Activated CD4-positive, CD25-positive, alpha-beta regulatory T cell treated with anti-CD3 and anti-CD28 coated beads, Interleukin-2, amount 50 U/mL, for 72 hours (primary cell): Measurements from ENCODE around the gene KRT7.
"Not testable (repeated sequence)": the region's sequence is repeated elsewhere in the genome, so short reads cannot be mapped to it uniquely, and the experiment has no call there.

Source experiments
- DNase-seq: peaks from one replicate; pipeline ENCODE4 v3.0.0; 2021

The KRT7 gene

DNA sequence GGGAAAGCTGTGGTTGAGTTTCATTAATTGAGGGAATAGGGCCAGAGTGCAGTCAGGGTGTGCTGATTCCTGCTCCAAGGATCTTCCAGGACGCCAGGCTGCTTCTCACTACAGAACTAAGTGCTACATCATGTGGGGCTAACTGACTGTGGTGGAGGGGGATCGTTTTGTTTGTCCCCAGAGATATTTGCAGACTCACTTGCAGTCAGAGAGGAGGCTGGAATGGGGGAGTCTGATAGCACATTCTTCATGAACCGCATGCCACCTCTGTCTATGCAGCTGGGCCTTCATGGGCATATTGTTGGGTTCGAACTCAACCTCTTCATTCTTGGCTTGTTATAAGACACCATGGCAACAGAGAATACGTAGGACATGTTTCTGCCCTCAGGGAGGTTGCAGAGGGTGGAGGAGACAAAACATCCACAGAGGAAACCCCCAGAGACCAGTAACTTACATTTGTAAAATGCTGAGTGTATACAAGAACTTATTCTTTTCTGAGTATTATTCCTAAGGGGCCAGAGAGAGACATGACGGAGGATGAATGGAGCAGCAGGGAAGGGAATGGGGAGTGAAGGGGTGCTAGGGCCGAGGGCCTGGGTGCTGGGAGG is 13.0 kb downstream of the KRT7 start:
- no peak for DNase-seq

DNA sequence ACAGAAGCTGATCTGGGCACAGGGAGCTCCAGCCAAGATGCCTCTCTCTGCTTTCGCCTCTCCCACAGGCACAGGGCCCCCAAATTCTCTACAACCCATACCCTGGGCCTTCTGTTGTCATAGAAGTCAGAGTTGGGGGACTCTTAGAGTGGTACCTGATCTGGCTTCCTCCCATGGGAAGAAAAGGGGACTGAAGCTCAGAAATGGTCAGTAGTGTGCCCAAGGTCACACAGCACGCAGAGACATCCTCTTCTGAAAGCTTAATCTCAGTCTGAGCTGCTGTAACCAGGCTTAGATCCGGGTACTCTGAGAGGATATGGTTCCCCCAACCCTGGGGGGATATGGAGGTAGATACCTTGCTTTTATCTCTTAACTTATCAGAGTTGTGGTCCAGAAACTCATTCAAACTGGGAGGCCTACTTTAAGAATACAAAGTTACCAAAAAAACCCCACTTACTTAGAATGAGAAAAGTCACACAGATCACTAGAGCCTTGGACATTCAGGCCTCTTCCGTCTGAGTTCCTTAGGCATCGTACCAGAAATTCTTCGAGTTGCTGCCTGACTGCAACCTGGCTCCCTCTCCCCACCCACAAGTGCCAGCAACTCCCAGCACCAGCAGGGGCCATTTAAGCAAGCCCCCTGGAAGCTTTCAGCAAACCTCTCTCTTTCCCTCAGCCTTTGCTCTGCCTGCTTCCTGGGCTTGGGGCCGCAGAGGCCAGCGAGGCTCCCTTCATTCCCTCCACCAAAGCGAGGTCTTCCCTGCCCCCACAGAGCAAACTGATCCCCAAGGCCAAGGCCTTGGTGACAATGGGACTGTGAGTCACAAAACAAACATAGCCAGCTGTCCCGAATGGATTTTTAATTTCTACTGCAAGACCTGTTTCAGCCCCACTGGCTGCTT is 13.9 kb downstream of the KRT7 start:
- no peak for DNase-seq

DNA sequence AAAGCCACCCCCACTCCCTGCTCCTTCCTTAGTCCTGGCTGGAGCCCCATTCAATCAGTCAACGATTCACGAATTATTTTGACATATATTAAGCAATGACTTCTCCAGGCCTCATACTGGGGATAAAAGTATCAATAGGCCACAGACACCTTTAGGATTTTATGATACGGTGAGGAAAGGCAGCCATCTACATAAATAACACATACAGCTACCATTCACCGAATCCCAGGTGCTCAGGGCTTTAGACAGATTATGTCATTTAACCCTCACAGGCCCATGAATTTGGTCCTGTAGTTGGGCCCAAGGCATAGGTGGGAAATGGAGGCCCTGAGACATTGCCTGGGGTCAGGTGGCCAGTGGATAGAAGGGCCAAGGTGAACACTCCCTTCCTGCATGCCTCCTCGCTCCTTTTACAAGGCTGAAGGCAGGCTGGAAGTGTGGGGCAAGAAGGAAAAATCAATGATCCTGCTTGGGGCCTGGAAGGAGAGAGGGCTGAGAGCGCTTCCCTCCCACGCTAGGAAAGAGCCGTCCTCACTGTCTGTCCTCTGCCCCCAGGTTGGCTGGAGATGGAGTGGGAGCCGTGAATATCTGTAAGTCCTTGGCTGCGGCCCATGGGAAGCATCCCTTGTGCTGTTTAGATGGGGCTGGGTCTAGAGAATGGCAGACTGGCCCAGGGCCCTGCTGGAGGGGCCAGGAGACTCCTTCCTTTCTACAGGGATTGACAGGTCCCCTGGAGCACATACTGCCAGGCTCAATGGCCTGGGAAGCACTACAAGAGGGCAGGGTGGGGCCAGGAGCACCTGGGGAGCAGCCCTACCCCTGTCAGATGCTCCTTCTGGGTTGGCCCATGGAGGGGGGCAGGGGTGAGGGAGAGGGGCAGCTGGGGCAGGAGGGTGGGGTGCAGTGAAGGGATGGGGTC is 14.8 kb downstream of the KRT7 start:
- no peak for DNase-seq

DNA sequence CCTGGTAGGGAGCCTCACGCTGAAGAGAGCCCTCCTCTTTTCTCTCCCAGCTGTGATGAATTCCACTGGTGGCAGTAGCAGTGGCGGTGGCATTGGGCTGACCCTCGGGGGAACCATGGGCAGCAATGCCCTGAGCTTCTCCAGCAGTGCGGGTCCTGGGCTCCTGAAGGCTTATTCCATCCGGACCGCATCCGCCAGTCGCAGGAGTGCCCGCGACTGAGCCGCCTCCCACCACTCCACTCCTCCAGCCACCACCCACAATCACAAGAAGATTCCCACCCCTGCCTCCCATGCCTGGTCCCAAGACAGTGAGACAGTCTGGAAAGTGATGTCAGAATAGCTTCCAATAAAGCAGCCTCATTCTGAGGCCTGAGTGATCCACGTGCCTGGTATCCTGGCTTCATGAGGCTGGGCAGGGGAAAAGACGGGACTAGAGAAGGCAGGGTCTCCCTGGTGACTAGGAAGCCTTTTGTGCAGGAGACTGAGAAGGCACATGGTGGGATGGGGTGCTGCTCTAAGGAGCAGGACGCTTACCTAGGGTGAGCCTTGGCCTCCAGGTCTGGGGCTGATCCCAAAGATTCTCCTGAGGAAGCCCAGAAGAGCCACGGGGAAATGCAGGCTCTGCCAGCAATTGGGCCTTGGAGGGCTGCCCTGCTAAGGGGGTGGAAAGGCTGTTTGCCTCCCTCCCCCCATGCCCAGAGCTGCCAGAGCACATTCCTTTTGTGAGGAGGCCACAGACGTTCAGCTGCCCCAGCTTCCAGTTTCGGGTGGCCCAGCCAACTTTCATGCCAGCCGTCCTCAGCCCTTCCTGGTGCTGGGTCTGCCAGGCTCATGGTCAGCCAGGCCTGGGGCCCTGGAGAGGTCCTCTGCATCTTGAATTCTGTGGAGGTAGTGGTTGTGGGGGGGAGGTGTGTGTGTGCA is 15.8 kb downstream of the KRT7 start:
- no peak for DNase-seq

DNA sequence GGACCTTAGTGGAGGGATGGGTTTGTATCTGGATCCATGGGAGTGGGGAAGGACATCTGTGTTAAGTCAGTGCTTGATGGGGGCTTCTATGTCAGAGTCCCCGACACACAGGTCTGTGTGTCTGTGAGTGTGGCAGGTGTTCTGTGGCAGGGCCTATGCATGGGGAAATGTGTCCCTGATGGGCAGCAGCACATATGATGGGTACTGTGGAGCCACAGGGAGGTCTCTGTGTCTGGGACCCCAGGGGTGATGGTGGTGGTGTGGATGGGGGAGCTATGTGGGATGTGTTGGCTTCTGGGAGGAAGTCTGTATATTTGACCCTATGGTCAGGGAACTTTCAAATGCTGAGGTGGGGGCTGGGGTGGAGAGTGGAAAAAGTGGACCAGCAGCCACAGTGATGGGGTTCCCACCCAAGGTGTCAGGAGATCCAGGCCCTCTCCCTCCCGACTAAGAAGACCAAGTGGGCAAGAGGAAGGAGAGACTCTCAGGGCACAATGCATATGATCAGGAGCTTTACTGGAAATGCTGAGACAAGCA is 16.5 kb downstream of the KRT7 start:
- DNase-seq, result no peak

DNA sequence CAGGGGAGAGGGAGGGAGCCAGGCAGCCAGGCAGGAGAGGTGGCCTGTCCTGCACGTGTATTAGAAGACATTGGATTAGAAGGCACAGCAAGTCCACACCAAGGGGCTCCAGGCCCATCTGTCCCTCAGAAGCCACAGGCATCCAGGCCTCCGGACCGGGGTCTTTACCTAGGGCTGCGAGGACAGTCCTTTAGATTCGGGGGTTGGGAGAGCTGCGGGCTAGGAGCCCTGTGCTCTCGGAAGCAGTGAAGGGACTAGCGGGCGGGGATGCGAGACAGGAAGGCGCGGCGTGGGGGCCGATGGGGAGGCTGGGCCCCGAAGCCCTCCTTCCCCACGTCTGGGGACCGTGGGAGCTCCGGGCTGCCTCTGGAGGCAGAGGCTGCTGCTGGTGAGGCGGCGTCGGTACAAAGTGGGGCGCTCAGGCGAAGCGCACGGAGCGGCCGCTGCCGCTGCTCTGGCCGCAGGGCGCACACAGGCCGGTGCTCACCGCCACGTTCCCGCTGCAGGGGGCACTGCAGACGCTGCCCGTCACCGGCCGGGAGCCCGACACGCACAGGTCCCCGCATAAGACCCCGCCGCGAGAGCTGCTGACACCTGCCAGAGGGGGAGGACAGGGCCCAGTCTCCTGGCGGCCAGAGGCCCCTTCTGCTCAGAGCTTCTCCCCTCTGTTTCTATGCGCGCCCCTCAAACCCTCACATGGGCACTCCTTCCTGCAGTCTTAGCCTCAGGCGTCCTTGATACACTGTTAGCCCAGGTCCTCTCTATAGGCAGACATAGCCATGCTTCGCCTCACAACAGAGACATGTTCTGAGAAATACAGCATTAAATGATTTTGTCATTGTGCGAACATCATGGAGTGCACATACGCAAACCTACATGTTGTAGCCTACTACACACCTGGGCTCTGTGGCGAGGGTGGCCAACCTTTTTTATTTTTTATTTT is 17.3 kb downstream of the KRT7 start:
- DNase-seq, result no peak

DNA sequence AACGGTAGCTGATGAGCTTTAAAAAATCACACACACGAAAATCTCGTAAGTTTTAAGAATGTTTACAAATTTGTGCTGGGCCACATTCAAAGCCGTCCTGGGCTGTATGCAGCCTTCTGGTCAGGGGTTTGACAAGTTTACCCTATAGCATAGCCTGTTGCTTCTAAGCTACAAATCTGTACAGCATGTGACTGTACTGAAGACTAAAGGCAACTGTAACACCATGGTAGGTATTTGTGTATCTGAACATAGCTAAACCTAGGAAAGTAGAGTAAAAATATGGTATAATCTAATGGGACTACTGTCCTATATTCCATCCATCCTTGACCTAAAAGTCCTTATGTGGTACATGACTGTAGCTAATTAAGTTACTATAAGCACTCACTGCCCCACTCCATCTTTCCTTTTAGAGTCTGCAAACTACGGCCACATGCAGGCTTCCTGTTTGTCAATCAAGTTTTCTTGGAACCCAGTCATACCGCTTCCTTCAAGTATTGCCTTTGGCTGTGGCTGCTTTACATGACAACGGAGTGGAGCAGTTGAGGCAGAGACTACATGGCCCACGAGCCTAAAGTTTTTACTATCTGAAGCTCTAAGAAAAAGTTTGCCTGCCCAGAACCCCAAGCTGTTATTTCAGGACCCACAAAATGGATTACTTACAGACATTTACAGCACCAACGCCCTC is 18.5 kb downstream of the KRT7 start:
- DNase-seq, result no peak

DNA sequence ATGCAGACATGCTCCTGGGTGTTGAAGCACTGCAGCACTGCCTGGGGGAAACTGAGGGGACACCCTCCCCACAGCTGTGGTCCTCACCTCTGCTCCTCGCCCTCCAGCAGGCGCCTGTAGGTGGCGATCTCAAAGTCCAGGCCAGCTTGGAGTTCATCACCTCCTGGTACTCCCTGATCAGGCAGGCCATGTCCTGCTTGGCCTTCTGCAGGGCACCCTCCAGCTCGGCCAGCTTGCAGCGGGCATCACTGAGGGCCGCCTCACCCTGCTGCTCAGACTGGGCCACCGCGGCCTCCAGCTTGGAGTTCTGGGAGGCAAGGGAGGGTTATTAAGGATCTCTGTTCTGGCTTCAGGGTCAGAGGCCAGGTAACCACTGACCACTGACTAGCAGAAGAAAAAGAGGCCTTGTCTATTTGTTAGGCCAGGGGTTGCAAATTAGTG is 19.2 kb downstream of the KRT7 start:
- not testable (repeated sequence) for DNase-seq

DNA sequence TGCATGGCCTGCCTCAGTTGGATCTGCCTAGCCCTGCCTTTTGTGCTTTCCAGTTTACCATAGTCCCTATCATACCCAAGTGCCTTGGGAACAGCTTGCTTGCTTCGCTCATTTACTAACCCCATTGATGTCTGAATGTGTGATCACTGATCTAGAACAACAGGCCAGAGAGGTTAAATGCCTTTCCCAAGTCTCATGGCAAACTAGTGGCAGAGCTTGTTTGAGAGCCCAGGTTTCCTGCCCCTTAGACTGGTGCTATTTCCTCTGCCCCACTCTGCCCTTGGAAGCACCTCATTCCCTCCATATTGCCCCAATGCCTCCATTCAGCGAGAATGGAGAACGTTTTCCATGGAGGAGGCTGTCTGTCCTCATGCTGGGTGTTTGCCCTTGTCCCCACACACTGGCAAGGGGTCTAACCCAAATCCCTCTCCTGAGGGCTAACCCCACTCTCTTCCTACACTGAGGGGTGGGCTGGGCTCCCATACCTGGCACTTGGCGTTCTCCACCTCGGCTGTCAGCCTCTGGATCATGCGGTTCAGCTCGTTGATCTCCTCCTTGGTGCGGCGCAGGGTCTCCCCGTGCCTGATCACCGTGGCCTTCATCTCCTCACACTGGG is 19.8 kb downstream of the KRT7 start:
- DNase-seq, result no peak

DNA sequence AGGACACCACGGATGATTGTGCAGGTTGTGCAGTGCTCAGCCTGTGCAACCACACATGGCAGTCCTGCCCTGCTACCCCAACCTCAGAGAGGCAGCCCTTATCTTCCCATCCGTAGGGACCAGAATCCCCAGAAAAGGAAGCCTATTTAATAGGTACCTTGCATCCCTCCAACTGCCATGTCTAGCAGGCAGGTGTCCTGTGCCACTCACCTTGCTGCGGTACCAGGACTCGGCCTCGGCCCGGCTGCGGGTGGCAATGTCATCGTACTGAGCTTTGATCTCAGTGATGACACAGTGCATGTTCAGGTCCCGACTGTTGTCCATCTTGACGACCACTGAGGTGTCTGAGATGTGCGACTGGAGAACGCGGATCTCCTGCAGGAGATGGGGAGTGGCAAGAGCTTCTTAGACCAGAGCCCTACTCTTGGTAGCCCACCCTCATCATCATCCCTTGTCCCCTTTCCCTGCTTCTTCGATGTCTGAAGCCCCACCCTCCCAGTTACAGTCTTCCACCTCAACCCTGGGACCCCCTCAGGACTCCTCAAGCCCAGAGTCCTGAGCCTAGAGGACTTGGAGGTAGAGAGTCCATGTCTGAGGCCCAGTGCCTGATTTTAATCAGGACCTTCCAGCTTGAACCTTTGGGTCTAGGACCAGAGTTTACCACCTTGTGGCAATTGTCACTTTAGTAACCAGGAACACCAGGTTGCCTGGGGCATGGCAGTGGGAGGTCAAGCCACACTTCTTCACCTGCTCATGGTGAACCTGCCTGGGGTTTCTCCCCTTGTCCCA is 20.5 kb downstream of the KRT7 start:
- no peak for DNase-seq

DNA sequence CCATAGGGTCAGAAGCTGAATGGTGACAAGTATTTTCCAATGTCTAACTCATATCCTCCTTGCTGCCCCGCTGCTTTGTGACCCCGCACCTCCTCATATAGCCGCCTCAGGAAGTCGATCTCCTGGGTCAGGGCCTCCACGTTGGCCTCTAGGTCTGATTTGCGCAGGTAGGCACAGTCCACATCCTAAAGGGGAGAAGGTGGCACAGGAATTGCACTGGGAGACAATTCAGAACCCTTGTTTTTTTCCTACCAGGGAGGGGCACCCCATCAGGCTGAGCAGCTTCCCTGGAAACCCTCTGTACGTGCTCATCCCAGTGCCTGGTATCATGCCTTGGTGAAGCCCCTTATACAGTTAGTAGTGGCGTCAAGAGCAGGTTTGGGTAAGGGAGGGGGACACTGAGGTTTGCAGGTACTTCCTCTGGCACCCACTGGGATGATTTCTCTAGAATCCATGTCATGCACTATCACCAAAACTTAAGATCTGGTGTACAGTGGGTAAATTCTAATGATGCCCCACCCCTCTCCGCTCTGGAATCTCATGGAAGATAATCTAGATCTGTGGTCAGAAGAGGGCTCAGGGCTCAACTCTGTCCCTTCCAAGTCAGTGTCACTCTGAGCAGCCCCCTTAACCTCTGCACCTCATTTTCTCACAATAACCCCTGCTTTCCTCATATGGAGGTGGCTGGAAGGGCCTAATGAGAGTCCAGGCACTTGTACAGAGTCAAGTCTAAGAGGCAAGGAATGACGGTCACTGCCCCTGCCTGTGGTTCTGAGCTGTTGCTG is 21.3 kb downstream of the KRT7 start:
- no peak for DNase-seq

DNA sequence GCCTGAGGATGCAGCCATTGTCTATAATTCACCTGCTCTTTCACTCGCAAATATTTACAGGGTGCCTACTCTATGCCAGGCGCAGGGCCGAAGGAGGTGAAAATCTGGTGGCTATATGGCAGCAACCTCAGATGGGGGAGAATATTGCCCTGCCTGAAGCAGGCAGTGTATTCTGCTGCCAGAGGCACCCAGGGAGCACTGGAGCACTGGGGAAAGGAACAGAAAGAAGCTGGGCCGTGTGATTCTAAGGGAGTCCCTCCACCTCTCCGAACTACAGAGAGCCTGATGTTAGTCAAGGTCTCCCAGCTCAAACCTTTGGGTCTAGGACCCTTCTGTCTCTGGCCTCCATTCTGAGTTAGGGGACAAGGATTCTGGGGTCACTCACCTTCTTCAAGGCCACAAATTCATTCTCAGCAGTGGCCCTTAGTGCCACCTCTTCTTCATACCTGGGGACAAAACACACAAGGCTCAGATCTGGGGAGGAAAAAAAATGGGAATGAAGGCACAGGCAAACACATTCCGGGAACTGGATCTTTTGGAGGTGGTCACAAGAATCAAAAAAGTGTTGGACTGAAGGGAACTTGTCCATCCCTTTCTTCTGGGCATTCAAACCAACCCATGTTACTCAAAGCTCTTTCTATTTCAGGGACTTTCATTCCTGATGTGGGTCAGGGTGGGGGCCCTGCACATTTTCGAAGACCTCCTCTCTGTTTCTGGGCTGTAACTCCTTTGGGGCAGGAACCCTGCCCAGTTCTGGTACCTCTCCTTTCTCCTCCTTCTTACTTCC is 22.1 kb downstream of the KRT7 start:
- DNase-seq, result no peak

DNA sequence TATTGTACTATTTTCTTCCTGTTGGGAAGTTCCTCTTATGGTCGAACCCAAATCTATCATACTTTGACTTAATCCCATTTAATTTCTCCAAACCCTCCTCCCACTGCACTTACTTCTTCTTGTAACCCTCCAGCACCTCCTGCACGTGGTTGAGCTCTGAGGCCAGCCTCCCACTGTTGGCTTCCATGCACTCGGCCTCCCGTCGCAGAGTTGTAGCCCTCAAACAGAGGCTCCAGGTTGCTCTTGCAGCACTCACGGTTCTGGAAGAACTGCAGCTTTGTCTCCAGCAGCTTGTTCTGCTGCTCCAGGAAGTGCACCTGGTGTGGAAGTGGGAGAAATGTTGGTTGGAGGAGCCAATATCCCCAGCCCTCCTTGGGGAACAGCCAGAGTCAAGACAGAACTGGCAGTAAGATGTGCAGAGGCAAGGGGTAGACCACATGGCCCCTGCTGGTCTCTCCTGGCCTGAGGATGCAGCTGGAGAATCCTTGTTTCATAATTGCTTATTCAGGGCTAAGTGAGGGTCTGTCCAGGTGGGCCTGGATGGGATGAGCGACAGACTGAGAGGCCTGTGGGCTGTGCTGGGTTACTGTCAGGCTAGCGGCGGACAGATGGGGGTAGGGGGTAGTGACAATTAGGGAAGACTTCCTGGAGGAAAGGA is 23.0 kb downstream of the KRT7 start:
- DNase-seq, result no peak

DNA sequence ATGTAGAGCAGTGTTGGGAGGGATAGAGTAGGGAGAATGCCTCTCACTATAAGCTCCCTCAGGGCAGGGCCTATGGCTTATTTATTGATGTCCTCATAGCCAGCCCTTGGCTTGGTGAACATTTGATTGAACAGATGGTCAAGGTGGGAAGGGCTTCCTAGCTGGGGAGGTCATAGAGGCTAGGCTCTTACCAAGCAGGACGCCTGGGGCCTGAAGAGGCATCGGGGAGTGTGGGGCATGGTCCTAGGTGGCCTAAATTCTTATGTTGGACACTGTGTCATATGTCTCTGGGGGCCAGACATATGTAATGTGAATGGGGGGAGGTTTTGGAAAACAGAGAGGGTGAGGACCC is 23.5 kb downstream of the KRT7 start:
- no peak for DNase-seq

DNA sequence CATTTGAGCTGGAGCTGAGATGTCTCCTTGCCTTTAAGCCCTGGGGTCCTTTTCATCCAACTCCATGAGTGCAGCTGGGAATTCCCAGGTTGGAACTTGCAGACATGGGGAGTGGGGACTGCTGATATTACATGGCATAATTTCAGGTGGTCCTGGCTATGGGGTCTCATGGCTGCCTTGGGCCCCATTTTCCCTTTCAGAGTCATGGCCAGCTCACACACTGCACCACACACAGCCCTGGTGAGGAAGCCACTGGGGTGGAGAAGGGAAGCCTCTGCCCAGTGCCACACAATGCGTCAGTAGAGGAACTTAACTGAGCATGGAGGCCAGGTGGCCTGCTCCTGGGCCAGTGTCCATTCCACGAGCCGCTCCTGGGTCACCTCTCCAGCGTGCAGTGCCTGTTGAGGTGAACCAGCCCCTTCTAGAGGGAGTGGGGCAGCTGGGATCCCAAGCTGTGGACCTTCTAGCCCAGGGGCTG is 24.1 kb downstream of the KRT7 start:
- no peak for DNase-seq

DNA sequence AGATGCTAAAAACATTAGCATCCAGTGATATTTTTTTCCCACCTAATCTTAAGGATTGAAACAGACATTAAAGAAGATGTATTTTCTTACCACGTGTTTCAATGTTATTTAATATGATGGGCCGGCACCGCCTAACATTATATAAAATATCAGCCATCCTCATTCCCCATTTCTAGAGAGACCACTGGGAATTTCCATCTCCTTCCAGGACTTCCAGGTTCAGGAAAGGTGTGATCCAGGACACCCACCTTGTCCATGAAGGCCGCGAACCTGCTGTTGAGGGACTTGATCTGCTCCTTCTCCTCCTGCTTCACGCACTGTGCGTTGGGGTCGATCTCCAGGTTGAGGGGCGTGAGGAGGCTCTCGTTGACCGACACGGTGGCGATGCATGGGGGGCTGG is 24.9 kb downstream of the KRT7 start:
- not testable (repeated sequence) for DNase-seq
